ENCODE results near the gene HMGN1.
"Not testable (repeated sequence)": the region's sequence is repeated elsewhere in the genome, so short reads cannot be mapped to it uniquely, and the experiment has no call there.

Gene HMGN1

GRCh38 chr21:39379986-39380891 is 31.4 kb upstream of the HMGN1 start:
- peak; percentile 99 for DNase-seq (ENCODE audit: low read depth)
- no peak for TF ChIP-seq CTCF (conservative IDR thresholded peaks at IDR 0.05; ENCODE audit: low read depth, low read length)
- peak overlapping the region; percentile 91 for H3K4me3 ChIP-seq (ENCODE audit: low read depth, low read length)

- TF ChIP-seq CTCF (conservative IDR thresholded peaks at IDR 0.05; ENCODE audit: low read depth, low read length): peak; percentile 13
- no peak for DNase-seq (ENCODE audit: low read depth)
- H3K4me3 ChIP-seq (ENCODE audit: low read depth, low read length): no peak overlapping the region
These were observed 28.7 kb upstream of the HMGN1 start for GRCh38 chr21:39377444-39378050.

- no peak for TF ChIP-seq CTCF (conservative IDR thresholded peaks at IDR 0.05; ENCODE audit: low read depth, low read length)
- H3K4me3 ChIP-seq (ENCODE audit: low read depth, low read length): no peak overlapping the region
- DNase-seq (ENCODE audit: low read depth): no peak
These were observed 26.6 kb upstream of the HMGN1 start for GRCh38 chr21:39375446-39375845.

GRCh38 chr21:39374046-39374445 is 25.2 kb upstream of the HMGN1 start:
- TF ChIP-seq CTCF (conservative IDR thresholded peaks at IDR 0.05; ENCODE audit: low read depth, low read length): no peak
- no peak overlapping the region for H3K4me3 ChIP-seq (ENCODE audit: low read depth, low read length)
- DNase-seq (ENCODE audit: low read depth): no peak

GRCh38 chr21:39373634-39374033 is 24.7 kb upstream of the HMGN1 start:
- peak; percentile 72 for TF ChIP-seq CTCF (conservative IDR thresholded peaks at IDR 0.05; ENCODE audit: low read depth, low read length)
- no peak overlapping the region for H3K4me3 ChIP-seq (ENCODE audit: low read depth, low read length)
- DNase-seq (ENCODE audit: low read depth): peak; percentile 80

GRCh38 chr21:39369896-39370288 is 21.0 kb upstream of the HMGN1 start:
- H3K4me3 ChIP-seq (ENCODE audit: low read depth, low read length); DNase-seq (ENCODE audit: low read depth): not testable (repeated sequence)

GRCh38 chr21:39367783-39368182 is 18.9 kb upstream of the HMGN1 start:
- TF ChIP-seq CTCF (conservative IDR thresholded peaks at IDR 0.05; ENCODE audit: low read depth, low read length): no peak
- no peak for DNase-seq (ENCODE audit: low read depth)
- no peak overlapping the region for H3K4me3 ChIP-seq (ENCODE audit: low read depth, low read length)
